Adipose tissue (tissue), 3 donors: ENCODE data around the gene C1GALT1. TPM values are rescaled to one million over a fixed set of nuclear protein-coding genes. Genes with fewer than 3 reads are reported as not detected.

Experiments
- H3K27ac ChIP-seq: one replicate; pipeline ENCODE4 v1.5.1; 2013; ENCODE audit warnings: low read depth, low read length
- WGBS, 3 donors: extraction: QIAGEN DNeasy Blood & Tissue Kit; methylation state at CpG; one replicate each; pipeline ENCODE4 v1.1.7; 2013; 5-methylcytosine and 5-hydroxymethylcytosine counted together
- polyA plus RNA-seq, 3 donors: library from polyadenylated mRNA; stranded (reverse); fragments of 200-250 nt; gene quantifications; one replicate each; pipeline ENCODE4 v1.2.3, GENCODE V29; 2013
- donor health status: healthy with polysubstance abuse.
- donor health status: Bipolar disorder and iron deficiency.
- donor health status: healthy.

Gene C1GALT1
- polyA plus RNA-seq, 3 donors: 3.1 to 12.3 (median 6.0) TPM

DNA sequence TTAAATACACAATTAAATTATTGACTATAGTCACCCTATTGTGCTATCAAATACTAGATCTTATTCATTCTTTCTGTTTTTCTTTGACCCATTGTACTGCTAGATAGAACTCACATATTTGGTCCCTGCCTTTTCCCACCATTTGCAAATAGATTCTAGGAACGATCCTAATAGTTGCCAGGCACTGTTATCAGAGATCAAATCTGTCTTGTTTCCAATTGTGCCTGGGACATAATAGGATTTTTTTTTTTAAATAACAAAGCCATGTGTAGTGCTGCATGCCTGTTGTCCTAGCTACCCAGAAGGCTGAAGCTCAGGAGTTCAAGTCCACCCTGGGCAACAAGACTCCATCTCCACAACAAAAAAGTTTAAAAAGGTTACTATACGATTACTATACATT, 72.0 kb downstream of the C1GALT1 start:
- WGBS, 3 donors: 84 to 94% (median 89%) methylated on average over 2 of the region's 2 CpGs
- no peak overlapping the region for H3K27ac ChIP-seq

DNA sequence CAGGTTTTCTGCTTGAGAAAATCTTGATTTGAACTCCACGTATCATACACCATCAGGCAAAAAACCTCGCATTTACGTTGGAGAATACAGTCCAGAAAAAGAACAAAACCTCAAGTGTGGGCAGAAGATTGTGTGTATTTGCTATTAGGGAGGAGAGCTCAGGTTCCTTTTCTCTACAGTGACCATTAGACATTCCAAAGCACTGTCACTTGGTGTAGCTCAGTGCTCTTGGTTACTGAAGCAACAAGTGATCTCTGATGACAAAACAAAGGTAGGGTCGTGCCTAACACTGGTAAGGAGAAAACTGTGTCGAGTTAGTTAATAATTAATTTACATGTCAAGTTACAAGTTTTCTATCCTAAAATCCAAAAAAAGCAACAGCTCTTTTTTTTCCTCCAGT, 72.6 kb downstream of the C1GALT1 start:
- WGBS, 3 donors: 66 to 95% (median 94%) methylated on average over 5 of the region's 5 CpGs

DNA sequence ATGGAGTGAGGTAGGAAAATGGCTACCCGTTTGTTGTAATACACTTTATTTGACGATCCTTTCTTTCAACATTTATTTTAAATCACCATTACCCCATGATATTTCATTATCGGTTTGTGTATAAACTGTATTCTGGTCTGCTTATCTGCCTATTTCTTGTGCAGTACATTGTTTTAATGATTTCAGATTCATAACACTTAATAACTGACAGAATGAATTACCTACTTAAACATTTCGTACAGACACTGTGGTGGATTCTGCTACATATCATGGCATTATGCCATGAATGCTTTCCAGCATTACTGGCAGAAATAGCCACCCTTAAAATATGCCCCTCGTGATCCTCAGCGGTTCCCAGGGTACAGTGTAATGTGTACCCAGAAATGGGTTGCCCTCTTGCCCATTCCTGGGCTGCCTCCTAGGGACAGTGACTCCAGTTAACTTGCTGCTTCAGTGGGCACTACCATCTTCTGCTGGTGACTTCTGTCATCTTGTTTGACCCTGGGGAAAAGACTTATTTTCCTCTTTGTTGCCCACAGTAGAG, 74.5 kb downstream of the C1GALT1 start:
- no peak overlapping the region for H3K27ac ChIP-seq

More for the DNA sequence above, 72.6 kb downstream of the C1GALT1 start:
- H3K27ac ChIP-seq: no peak overlapping the region

DNA sequence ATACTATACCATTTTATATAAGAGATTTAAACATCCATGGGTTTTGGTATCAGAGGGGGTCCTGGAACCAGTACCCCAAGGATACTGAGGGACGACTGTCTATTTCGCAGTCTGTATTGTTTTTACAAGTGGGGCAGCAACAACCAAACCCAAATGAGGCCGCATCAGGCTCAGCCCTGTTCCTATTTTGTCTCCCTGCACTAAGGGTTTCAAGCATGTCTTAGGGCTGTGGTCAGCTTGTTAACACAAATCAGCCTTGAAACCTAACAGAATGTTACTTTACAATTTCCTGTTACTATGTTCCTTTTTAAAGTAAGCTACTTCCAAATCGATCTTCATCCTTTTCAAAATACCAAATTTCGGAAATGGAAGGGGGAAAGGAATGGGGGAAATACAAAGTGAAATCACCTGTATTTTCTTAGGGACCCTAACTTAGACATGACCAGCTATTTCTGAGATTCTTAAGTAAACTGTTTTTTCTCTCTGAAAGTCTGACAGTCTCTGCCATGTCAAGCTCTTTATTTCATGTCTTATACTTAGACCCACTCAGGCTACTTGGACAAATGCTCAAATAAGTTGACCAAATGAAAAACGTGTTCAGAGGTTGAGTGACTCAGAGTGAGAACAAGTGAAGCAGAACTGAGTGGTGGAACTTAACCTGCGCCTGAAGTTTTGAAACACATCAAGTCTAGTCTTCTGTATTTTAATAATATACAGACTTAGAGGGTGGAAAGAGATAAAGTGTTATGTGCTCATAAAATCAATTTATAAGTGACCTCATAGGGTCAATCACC, 75.8 kb downstream of the C1GALT1 start:
- 54 to 81% (median 62%) methylated on average over 7 of the region's 7 CpGs for WGBS, 3 donors
- no peak overlapping the region for H3K27ac ChIP-seq

More for the DNA sequence above, 74.5 kb downstream of the C1GALT1 start:
- WGBS, 3 donors: 89 to 90% (median 89%) methylated on average over 6 of the region's 6 CpGs

DNA sequence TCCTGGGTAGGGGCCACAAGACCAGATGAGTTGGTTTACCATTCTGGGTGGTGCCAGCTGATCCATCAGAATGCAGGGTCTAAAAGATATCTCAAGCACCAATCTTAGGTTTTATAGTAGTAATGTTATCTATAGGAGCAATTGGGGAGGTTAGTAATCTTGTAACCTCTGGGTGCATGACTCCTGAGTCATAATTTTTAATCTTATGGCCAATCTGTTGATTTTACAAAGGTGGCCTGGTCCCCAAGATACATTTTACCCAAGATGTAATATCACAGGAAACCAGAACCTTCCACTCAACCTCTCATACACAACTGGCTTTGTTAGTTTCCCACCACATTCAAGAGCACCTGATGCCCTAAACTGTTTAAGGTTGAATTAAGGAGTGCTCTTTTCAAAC, 79.5 kb downstream of the C1GALT1 start:
- no peak overlapping the region for H3K27ac ChIP-seq

DNA sequence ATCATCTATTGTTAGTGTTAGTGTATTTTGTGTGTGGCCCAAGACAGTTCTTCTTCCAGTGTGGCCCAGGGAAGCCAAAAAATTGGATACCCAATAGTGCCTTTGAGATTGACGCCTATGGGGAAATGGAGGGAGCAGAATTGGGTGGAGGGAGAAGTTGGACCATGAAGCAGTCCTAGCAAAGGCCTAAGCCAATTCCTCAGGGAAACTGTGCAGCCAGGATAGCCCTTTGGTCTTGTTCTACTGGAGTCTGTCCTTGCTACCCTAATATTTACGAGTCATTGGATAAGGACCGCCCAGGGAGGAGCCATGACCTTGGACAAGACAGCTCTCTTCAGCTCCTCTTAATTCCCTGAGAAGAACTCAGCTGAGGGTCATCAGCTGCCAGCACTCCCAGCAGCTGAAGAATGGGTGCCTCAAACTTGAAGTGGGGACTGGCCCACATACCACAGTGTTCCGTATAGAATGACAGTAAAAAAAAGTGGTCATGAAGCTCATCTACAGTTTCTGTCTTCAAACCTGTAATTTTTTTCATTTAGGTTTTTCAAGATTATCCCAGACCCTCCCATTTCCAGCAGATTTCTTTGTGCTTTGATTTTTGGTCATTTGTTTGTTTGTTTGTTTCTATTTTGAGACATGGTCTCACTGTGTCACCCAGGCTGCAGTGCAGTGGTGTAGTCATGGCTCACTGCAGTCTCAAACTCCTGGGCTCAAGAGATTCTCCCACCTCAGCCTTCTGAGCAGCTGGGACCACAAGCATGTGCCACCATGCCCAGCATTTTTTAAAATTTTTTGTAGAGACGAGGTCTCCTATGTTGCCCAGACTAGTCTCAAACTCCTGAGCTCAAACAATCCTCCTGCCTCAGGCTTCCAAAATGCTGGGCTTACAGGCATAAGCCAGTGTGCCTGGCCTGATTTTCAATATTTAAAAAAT, 81.2 kb downstream of the C1GALT1 start:
- 82 to 91% (median 88%) methylated on average over 5 of the region's 5 CpGs for WGBS, 3 donors
- H3K27ac ChIP-seq: no peak overlapping the region

DNA sequence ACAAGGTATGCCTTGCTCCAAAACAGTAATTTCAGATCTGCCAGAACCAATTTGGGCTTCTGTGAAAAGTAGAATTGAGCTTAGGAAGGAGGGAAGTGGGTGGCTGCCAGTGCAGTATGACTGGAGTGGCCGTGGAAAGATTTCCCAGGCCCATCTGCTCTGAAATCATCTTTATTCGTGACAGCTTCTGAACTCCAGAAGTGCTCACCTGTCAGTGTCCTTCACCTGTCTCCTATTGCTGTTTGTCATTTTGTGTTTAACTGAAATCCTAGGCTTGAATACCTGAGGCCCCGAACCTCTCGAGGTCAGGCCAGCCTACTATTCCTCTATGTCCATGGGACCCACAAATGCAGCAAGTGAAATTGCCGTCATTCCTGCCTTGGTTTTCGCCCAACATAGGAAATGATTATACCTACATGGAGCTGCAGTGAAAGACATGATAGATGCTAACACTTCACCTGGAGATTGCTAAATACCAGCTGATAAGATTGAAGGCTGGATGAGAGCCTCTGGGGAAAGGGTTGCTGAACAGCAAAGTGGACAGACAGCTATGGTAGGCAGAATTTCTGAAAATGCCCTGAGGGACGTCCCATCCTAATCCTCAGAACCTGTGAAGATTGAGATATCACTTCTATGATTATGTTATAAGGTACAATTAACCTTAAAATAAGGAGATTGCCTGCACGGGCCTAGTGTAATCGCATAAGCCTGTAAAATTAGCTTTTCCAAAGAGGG, 82.1 kb downstream of the C1GALT1 start:
- no peak overlapping the region for H3K27ac ChIP-seq
- WGBS, 3 donors: 88 to 91% (median 89%) methylated on average over 9 of the region's 9 CpGs

DNA sequence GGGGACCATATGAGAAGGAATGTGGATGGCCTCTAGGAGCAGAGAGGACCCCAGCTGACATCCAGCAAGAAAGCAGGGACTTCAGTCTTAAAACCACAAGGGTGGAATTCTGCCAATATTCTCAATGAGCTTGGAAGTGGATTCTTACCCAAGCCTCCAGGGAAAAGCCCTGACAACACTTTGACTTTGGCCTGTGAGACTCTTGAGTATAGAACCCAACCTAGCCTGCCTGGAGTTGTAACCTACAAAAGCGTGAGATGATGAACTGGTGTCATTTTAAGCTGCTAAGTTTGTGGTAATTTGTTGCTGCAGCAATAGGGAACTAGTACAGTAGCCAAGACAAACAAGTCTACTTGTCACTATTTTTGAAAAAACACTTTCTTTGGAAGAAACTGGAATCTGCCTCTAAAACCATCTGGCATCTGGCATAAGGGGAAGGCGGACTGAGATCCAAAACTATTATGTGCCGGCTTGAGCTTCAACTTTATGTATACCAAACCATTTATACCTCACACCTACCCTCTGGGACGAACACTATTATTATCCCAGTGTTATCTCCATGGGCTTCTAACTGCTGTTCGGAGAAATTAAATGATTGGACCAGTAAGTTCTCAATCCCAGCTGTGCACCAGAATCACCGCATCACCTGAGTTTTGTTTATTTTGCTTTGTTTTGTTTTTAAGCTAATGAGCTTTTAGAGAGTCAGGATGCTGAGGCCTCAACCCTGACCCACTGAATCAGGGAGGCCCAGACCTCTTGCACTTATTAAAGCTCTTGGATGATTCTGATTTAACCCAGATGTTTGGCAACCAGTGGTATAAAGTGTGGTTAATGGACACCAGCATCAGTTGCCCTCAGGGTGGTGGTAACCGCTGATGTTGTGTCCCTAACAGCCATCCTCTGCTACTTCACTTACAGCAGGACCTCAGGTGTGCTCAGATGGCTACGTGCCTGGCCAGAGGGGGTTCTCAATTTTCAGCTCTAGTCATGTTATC, 83.0 kb downstream of the C1GALT1 start:
- H3K27ac ChIP-seq: no peak overlapping the region
- WGBS, 3 donors: 78 to 87% (median 87%) methylated on average over 8 of the region's 8 CpGs

DNA sequence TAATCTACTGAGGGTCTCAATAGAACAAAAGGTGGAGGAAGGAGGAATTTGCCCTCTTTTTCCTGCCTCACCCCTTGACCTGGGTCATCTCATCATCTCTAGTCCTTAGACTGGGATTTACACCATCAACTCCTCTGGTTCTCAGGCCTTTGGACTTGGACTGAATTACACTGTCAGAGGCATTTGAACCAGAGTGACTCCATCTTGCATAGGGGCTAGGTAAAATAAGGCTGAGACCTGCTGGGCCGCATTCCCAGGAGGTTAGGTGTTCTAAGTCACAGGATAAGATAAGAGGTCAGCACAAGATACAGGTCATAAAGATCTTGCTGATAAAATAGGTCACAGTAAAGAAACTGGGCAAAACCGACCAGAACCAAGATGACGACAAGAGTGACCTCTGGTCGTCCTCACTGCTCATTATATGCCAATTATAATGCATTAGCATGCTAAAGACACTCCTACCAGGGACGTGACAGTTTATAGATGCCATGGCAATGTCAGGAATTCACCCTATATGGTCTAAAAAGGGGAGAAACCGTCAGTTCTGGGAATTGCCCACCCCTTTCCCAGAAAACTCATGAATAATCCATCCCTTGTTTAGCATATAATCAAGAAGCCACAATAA, 84.0 kb downstream of the C1GALT1 start:
- WGBS, 3 donors: 63 to 93% (median 77%) methylated on average over 6 of the region's 6 CpGs
- no peak overlapping the region for H3K27ac ChIP-seq

DNA sequence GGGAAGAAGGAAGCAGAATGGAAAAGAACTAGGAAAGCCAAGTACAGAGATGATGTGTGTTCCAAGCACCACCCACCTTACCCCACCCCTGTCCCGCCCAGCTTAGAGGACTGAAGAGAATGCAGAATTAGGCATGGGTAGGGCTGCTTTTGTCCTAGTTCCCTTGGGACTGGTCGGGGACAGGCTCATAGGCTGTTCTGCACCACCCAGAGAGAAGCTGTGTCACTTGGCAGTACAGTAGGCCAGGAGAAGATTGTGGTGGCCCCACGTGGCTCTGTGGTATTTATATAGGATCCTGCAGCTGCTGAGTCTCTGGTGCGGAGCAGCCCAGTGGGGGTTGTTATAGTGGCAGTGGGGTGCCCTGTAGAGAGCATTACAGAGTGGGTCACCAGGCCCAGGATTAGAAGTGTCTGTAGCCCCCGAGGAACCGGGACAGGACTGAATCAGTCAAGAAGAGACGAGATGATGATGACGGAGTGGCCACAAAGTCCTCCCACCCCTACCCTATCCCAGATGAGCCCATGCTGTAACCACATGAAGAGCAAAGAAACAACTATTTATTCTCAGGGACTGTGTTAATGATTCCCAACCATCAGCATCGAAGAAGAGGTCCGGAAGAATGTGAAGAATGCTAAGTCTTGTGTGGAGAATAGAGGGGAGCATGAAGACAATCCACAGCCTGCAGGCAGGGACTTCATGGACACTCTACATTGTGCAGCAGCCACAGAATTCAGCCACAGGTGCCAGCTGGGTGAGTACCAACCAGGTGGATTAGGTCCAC, 88.9 kb downstream of the C1GALT1 start:
- 83 to 86% (median 84%) methylated on average over 10 of the region's 10 CpGs for WGBS, 3 donors
- no peak overlapping the region for H3K27ac ChIP-seq

DNA sequence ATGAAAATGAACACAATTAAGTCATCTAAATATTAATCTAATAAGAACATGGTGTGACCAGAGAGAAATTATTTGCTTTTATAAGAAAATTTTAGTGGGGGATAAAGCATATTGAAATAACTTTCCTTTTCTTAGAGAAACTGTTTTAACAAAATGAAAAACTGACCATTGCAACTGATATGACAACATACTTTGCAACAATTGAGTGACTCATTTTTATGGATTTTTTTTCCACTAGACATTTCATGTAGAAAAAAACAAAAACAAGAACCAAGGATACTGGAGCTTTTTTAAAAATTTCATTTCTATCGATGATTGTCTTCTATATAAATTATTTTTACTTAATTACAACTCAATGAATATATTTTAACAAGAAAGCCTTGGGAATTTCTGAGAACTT, 90.0 kb downstream of the C1GALT1 start:
- 86 to 92% (median 89%) methylated on average over 1 of the region's 1 CpG for WGBS, 3 donors

DNA sequence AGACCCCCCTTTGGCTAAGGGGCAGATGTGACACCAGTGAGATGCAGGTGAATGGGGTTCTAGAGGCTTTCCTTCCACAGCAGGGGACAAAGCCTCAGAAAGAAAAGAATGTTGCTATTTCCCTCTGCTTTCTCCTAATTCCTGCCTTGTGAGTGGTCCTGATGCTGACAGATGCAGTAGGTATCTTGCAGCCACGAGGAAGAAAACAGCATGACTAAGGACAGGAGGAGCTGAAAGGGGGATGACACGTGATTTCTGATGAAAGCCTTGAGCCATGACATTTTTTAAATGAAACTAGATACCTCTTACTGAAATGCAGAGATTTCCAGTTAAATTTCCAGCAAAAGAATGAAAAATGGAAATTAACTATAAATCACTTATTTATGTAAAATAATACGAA, 92.4 kb downstream of the C1GALT1 start:
- no peak overlapping the region for H3K27ac ChIP-seq
- 62 to 74% (median 62%) methylated on average over 3 of the region's 3 CpGs for WGBS, 3 donors

More for the DNA sequence above, 90.0 kb downstream of the C1GALT1 start:
- H3K27ac ChIP-seq: no peak overlapping the region

DNA sequence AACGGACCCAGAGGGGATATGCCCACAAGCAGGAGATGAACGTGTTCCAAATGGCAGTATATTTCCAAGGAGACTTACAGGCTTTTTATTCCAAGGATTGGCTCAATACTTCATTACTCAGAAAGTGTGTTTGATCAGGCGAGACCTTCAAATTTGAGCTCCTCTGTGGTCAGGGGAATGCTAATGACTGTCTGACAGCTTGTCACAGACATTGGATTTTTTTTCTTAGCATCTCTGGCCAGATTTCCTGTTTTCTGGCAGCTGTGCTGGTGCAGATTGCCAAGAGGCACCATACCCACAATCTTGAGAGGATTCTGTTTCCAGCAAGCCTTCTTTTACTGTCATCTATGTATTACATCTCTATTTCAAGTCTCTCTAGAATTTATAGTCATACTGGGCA, 93.8 kb downstream of the C1GALT1 start:
- no peak overlapping the region for H3K27ac ChIP-seq
- 39 to 66% (median 43%) methylated on average over 3 of the region's 3 CpGs for WGBS, 3 donors

DNA sequence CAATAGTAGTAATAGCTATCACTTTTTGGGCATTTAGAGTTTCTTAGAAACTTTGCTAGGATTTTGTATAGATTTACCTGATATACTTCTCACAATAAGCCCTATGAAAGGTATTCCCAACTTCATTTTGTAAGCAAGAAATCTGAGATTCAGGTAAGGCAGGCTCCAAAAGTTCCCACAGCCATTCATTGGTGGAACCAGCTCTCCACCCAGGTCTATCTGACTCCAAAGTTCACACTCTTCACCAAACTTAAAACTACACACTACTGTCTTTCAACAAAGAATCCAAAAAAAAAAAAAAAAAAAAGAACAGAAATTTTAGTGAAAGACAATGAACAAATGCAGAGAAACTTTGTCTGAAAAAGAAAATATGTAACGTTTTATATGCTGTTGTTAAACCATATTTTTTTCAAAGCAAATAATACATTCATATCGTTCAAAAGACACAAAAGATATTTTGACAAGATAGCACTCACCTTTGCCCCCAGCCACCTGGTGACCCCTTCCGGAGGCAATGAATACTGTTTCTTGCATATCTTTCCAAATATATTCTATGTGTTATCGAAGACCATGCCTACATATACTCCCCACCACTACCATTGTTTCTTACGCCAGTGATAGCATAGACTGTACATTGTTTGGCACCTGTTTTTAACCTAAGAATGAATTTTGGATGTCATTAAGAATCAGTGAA, 108.2 kb downstream of the C1GALT1 start:
- WGBS, 3 donors: 52 to 90% (median 72%) methylated on average over 5 of the region's 5 CpGs

DNA sequence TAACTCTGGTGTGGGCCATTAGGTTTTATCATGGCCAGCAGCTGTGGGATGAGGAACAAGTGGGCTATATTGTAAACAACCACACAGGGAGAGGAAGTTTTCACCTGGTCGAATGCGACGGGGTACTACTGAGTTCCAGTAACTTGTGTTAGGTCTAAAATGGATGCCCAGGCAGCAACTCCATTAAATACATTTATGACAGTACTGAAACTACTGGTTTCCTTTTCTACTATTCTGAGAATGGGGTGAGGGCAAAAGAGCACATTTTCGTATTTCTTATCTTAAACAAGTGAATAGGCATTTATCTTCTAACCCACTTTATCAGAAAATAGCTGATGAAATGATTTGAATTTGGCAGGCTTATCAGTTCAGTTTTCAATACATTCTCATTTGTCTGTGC, 109.7 kb downstream of the C1GALT1 start:
- 64 to 76% (median 71%) methylated on average over 4 of the region's 4 CpGs for WGBS, 3 donors
- no peak overlapping the region for H3K27ac ChIP-seq

More for the DNA sequence above, 108.2 kb downstream of the C1GALT1 start:
- no peak overlapping the region for H3K27ac ChIP-seq

DNA sequence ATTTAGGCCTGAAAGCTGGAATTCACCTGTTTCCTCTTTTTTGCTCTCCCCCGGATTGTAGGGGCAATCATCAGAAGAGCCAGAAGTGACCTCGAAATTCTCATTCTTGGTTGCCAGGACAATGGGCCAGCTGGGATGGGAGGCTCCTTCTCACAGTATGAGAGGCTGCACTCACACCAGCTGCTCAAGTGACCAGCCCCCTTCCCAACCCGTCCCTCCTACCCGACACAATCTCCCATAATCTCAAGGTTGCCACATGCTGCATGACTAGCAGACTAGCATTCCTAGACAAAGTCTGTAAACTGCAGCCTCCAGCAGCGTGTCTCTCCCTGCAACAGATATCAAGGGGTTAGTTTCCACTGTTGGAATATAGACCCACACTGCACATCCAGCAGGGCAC, 110.3 kb downstream of the C1GALT1 start:
- 51 to 82% (median 77%) methylated on average over 5 of the region's 5 CpGs for WGBS, 3 donors
- no peak overlapping the region for H3K27ac ChIP-seq
